ENCODE data around the gene GAREM1.

DNA sequence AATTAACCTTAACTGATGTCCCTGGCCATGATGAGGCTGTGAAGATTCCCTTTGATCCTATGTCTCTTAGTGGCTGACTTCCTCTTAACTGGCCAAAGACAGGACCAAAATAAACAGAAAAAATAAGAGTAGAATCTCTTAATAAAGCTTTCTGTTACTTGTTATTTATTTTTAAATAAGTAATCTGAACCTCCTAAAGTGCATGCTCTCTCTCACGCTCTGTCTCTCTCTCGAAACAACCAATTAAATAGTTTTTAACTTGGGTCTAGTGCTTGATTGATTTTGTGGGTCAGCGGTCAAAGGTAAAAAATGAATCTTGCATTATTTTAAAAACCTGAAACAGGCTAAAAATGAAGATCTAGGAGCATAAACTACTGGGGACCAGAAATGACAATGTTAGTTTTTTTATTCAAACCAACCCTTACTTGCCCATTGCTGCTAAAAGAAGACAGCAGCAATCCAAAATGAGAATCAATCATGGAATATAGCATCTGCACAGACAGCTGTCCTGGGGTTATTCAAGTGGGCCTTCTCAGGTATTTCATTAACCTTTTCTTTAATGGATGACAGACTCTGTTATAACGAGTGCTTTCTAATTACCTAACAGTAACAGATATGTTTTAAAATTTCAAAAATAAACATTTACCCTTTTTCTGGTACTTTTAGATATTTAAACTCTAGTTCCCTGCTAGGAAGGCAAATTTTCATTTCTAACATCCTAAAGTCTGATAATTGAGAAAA lies 11.2 kb downstream of the GAREM1 start:
- no peak for TF ChIP-seq ATF2 (CRISPR knock-in tag; IDR thresholded peaks at IDR 0.05; ENCODE audit: borderline replicate concordance, low read depth)
- TF ChIP-seq, protein P1, sequence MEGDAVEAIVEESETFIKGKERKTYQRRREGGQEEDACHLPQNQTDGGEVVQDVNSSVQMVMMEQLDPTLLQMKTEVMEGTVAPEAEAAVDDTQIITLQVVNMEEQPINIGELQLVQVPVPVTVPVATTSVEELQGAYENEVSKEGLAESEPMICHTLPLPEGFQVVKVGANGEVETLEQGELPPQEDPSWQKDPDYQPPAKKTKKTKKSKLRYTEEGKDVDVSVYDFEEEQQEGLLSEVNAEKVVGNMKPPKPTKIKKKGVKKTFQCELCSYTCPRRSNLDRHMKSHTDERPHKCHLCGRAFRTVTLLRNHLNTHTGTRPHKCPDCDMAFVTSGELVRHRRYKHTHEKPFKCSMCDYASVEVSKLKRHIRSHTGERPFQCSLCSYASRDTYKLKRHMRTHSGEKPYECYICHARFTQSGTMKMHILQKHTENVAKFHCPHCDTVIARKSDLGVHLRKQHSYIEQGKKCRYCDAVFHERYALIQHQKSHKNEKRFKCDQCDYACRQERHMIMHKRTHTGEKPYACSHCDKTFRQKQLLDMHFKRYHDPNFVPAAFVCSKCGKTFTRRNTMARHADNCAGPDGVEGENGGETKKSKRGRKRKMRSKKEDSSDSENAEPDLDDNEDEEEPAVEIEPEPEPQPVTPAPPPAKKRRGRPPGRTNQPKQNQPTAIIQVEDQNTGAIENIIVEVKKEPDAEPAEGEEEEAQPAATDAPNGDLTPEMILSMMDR (IDR thresholded peaks at IDR 0.05) = no peak
